Measurements from ENCODE around the gene MYOCD. TPM values are rescaled to one million over a fixed set of nuclear protein-coding genes. Genes with fewer than 3 reads are reported as not detected.

Gene MYOCD
- polyA plus RNA-seq, 1 donor (not counting 4 experiments of a cell fraction or from before 2014, with no cell fraction given) = not detected

- peaks cover 4% of the 10 kb centered on the region for H3K9me3 ChIP-seq (ENCODE audit: control insufficient read depth, low read depth, low read length)
- FAIRE-seq (no peak), DNase-seq (ENCODE audit: low read depth, low spot score) (no peak)
- H3K36me3 ChIP-seq (ENCODE audit: control insufficient read depth in 2 of 2, extremely low read depth in 1 of 2, insufficient read depth in 2 of 2, low read length in 2 of 2) = no peaks in the 10 kb centered on the region
- no peaks in the 10 kb centered on the region for H3K79me2 ChIP-seq (ENCODE audit: control insufficient read depth, insufficient read depth, low read length)
- dilution Hi-C loops (cut with MboI; ENCODE audit: extremely low pct_ligation_motif_present, low sequenced_read_pairs) = no loop called here
- H3K9me1 ChIP-seq (ENCODE audit: control insufficient read depth, extremely low read depth, insufficient read depth, low read length) = no peaks in the 10 kb centered on the region
- no peak overlapping the region for H3K4me2 ChIP-seq (ENCODE audit: control insufficient read depth, extremely low read depth, insufficient read depth, low read depth, low read length)
- no peak overlapping the region for H3K9ac ChIP-seq (ENCODE audit: control insufficient read depth, extremely low read depth, insufficient read depth, low read length)
- H3K27ac ChIP-seq (ENCODE audit: control insufficient read depth, insufficient read depth, low read length) = no peak overlapping the region
- TF ChIP-seq CTCF (optimal IDR thresholded peaks at IDR 0.05 in 1 of 3, IDR thresholded peaks at IDR 0.05 in 1 of 3, conservative IDR thresholded peaks at IDR 0.05 in 1 of 3; ENCODE audit: extremely low read depth in 1 of 3, insufficient read depth in 2 of 3, low read length in 3 of 3) = no peak
- no peak for TF ChIP-seq EZH2 (IDR thresholded peaks at IDR 0.05; ENCODE audit: low read length)
- no peaks in the 10 kb centered on the region for H3K4me1 ChIP-seq (ENCODE audit: control insufficient read depth, extremely low read depth, insufficient read depth, low read length)
- H3K4me3 ChIP-seq (ENCODE audit: control insufficient read depth in 2 of 3, extremely low read depth in 1 of 3, insufficient read depth in 2 of 3, low read depth in 1 of 3, low read length in 3 of 3) = no peak overlapping the region
- no peaks in the 10 kb centered on the region for H4K20me1 ChIP-seq (ENCODE audit: control insufficient read depth, extremely low read depth, insufficient read depth, low read length)
- H3K27me3 ChIP-seq (ENCODE audit: control insufficient read depth, extremely low read depth, insufficient read depth, low read length) = no peaks in the 10 kb centered on the region
- no peak overlapping the region for H2AFZ ChIP-seq (ENCODE audit: control insufficient read depth, low read length)
Measured at GRCh38 chr17:12806630-12807029, 140.9 kb downstream of the MYOCD start.

DNA sequence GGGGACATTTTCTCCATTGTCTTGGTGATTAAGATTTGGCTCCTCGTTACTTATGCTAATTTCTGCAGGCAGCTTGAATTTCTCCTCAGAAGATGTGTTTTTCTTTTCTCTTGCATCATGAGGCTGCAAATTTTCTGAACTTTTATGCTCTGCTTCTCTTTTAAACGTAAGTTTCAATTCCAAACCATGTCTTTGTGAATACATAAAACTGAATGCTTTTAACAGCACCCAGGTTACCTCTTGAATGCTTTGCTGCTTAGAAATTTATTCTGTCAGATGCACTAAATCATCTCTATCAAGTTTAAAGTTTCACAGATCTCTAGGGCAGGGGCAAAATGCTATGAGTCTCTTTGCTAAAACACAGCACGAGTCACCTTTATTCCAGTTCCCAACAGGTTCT is 143.0 kb downstream of the MYOCD start:
- Histone ChIP-seq H3K9me1 (ENCODE audit: control insufficient read depth, extremely low read depth, insufficient read depth, low read length) (no peaks in the 10 kb centered on the region), H3K27me3 (ENCODE audit: control insufficient read depth, extremely low read depth, insufficient read depth, low read length) (no peaks in the 10 kb centered on the region), H3K4me2 (ENCODE audit: control insufficient read depth, extremely low read depth, insufficient read depth, low read depth, low read length) (no peak overlapping the region), H2AFZ (ENCODE audit: control insufficient read depth, low read length) (no peak overlapping the region), H3K4me1 (ENCODE audit: control insufficient read depth, extremely low read depth, insufficient read depth, low read length) (no peaks in the 10 kb centered on the region), H3K4me3 (ENCODE audit: control insufficient read depth in 2 of 3, extremely low read depth in 1 of 3, insufficient read depth in 2 of 3, low read depth in 1 of 3, low read length in 3 of 3) (no peak overlapping the region), H3K9ac (ENCODE audit: control insufficient read depth, extremely low read depth, insufficient read depth, low read length) (no peak overlapping the region), H3K36me3 (ENCODE audit: control insufficient read depth in 2 of 2, extremely low read depth in 1 of 2, insufficient read depth in 2 of 2, low read length in 2 of 2) (no peaks in the 10 kb centered on the region), H3K79me2 (ENCODE audit: control insufficient read depth, insufficient read depth, low read length) (no peaks in the 10 kb centered on the region), H3K27ac (ENCODE audit: control insufficient read depth, insufficient read depth, low read length) (no peak overlapping the region), H3K9me3 (ENCODE audit: control insufficient read depth, low read depth, low read length) (peaks cover 4% of the 10 kb centered on the region), H4K20me1 (ENCODE audit: control insufficient read depth, extremely low read depth, insufficient read depth, low read length) (no peaks in the 10 kb centered on the region)
- TF ChIP-seq CTCF (optimal IDR thresholded peaks at IDR 0.05 in 1 of 3, IDR thresholded peaks at IDR 0.05 in 1 of 3, conservative IDR thresholded peaks at IDR 0.05 in 1 of 3; ENCODE audit: extremely low read depth in 1 of 3, insufficient read depth in 2 of 3, low read length in 3 of 3) = no peak
- TF ChIP-seq EZH2 (IDR thresholded peaks at IDR 0.05; ENCODE audit: low read length) = no peak
- DNase-seq (ENCODE audit: low read depth, low spot score) (no peak), FAIRE-seq (no peak)
- dilution Hi-C loops (cut with MboI; ENCODE audit: extremely low pct_ligation_motif_present, low sequenced_read_pairs) = no loop called here
